OCI-LY3 (cell line): ENCODE measurements around the gene R3HDM2.

Experiments used
- CTCF ChIP-seq: fragments of 200-600, 300-600 bp; sonication (generic); IDR thresholded peaks from 2 replicates; pipeline ENCODE4 v1.5.1; 2014; ENCODE audit warnings: antibody characterized with exemption, low read length, low read depth
- EZH2phosphoT487 ChIP-seq: fragments of 200-600 bp; shearing (Covaris generic); IDR thresholded peaks from 2 replicates; pipeline ENCODE4 v1.6.1; 2018; ENCODE audit warnings: antibody characterized with exemption, mixed run types, low read depth

- TF ChIP-seq CTCF (no peak), EZH2phosphoT487 (no peak)
Measured at GRCh38 chr12:57330992-57331391, 99.9 kb downstream of the R3HDM2 start.
